Measurements from ENCODE around the gene PRDX5. TPM values are rescaled to one million over a fixed set of nuclear protein-coding genes. Genes with fewer than 3 reads are reported as not detected.
A peak's percentile ranks its signal among the peaks of the same experiment; 100 is the strongest.

Gene PRDX5
- total and polyA plus RNA-seq, 2 donors (not counting 1 experiment from before 2014, with no cell fraction given), result 50.4 to 95.5 TPM

GRCh38 chr11:64334764-64335735, 17.1 kb downstream of the PRDX5 start:
- TF ChIP-seq CTCF (IDR thresholded peaks at IDR 0.05), result no peak
- Histone ChIP-seq H3K9me3 (ENCODE audit: control extremely low read depth in 1 of 3, control insufficient read depth in 2 of 3, insufficient read depth in 1 of 3, low read length in 2 of 3) (no peaks in the 10 kb centered on the region), H3K27ac (ENCODE audit: low read length in 2 of 2) (peak overlapping the region; percentile 26 to 37), H3K4me3 (ENCODE audit: control extremely low read depth in 1 of 5, extremely low read depth in 1 of 5, insufficient read depth in 1 of 5, low read depth in 2 of 5, low read length in 4 of 5) (no peak overlapping the region), H4K20me1 (ENCODE audit: control insufficient read depth, insufficient read depth, low read length, poor library complexity, severe bottlenecking) (no peaks in the 10 kb centered on the region), H3K4me2 (replicated peaks; ENCODE audit: low read depth, low read length, poor library complexity, severe bottlenecking) (peak overlapping the region; percentile 39), H3K4me1 (ENCODE audit: control insufficient read depth in 2 of 2, insufficient read depth in 2 of 2, low read length in 2 of 2) (peaks cover 30 to 49% of the 10 kb centered on the region in 2 donors), H3K36me3 (replicated peaks in 1 of 2; ENCODE audit: control extremely low read depth in 1 of 2, control insufficient read depth in 1 of 2, extremely low read depth in 1 of 2, insufficient read depth in 2 of 2, low read length in 1 of 2) (peaks cover 0 to 12% of the 10 kb centered on the region in 2 experiments), H3K79me2 (ENCODE audit: control insufficient read depth, insufficient read depth, low read length) (peaks cover 31% of the 10 kb centered on the region), H3K27me3 (replicated peaks in 1 of 4; ENCODE audit: control extremely low read depth in 1 of 4, control insufficient read depth in 3 of 4, insufficient read depth in 4 of 4, low read length in 3 of 4) (no peaks in the 10 kb centered on the region), H2AFZ (ENCODE audit: insufficient read depth, low read depth, low read length, poor library complexity, severe bottlenecking) (no peak overlapping the region), H3K9ac (ENCODE audit: low read length) (no peak overlapping the region)
- ATAC-seq (ENCODE audit: low read depth) (peak; percentile 72), DNase-seq (peak; percentile 74)
- 39% methylated on average over 3 of the region's 13 CpGs for WGBS (ENCODE audit: insufficient coverage)
- CTCF ChIA-PET, result interaction anchor here (1.1 to 5.2 kb wide), 6 partner anchors 17 to 130 kb away, joined by 3 to 40 read pairs (median 14); partner anchors contain the start of genes CATSPERZ, ESRRA, PRDX5 and TRMT112
- Mint-ChIP-seq H3K4me1 (peaks cover 55% of the 10 kb centered on the region), H3K9me3 (ENCODE audit: insufficient read depth) (no peaks in the 10 kb centered on the region), H3K4me3 (peak overlapping the region; percentile 72), H3K27ac (peak overlapping the region; percentile 90), H3K27me3 (no peaks in the 10 kb centered on the region)
- POLR2A ChIA-PET, result interaction anchor here (0.6 to 3.0 kb wide), 4 partner anchors 12 to 64 kb away, joined by 6 to 24 read pairs (median 8); partner anchors contain the start of genes PRDX5 and TRMT112
- intact Hi-C loops (cut with micrococcal nuclease), result loop anchor here (1.0 kb wide), 2 partner anchors 17 to 20 kb away; partner anchors contain the start of gene PRDX5

Data from B cell (primary cell).